ENCODE data around the gene MYLK4.

DNA sequence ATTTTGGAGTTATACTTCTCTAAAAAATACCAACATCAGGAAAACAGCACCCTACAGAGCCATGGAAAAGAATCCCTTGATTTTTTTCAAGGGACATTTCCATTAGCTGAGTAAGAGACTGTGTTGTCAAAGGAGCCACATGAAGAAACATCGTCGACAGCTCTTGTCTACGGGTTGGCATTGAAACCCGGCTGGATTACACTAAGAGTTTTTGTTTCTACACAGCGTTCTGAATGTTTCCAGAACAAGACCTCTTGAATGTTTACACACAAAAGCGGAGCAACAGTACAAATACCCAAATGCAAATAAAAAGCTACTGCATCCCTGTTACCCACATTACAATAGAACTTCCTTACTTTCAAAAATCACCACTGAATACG, 2.4 kb upstream of the MYLK4 start:
- TF ChIP-seq, protein P1, sequence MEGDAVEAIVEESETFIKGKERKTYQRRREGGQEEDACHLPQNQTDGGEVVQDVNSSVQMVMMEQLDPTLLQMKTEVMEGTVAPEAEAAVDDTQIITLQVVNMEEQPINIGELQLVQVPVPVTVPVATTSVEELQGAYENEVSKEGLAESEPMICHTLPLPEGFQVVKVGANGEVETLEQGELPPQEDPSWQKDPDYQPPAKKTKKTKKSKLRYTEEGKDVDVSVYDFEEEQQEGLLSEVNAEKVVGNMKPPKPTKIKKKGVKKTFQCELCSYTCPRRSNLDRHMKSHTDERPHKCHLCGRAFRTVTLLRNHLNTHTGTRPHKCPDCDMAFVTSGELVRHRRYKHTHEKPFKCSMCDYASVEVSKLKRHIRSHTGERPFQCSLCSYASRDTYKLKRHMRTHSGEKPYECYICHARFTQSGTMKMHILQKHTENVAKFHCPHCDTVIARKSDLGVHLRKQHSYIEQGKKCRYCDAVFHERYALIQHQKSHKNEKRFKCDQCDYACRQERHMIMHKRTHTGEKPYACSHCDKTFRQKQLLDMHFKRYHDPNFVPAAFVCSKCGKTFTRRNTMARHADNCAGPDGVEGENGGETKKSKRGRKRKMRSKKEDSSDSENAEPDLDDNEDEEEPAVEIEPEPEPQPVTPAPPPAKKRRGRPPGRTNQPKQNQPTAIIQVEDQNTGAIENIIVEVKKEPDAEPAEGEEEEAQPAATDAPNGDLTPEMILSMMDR (CRISPR knock-in tag; IDR thresholded peaks at IDR 0.05): no peak
- TF ChIP-seq ZBTB7A (CRISPR knock-in tag; IDR thresholded peaks at IDR 0.05) (no peak), POLR2AphosphoS5 (IDR thresholded peaks at IDR 0.05; ENCODE audit: low read depth, low read length) (no peak), SRY (CRISPR knock-in tag; IDR thresholded peaks at IDR 0.05) (no peak), RFX3 (CRISPR knock-in tag; IDR thresholded peaks at IDR 0.05) (no peak), SPEN (CRISPR knock-in tag; IDR thresholded peaks at IDR 0.05; ENCODE audit: low read depth) (no peak), FOXK2 (IDR thresholded peaks at IDR 0.05) (no peak), RFX5 (IDR thresholded peaks at IDR 0.05; ENCODE audit: low read depth, low read length) (no peak), HDAC1 (CRISPR knock-in tag; IDR thresholded peaks at IDR 0.05) (no peak), PAX8 (CRISPR knock-in tag; IDR thresholded peaks at IDR 0.05; ENCODE audit: borderline replicate concordance) (no peak)
- TF ChIP-seq, protein P2, sequence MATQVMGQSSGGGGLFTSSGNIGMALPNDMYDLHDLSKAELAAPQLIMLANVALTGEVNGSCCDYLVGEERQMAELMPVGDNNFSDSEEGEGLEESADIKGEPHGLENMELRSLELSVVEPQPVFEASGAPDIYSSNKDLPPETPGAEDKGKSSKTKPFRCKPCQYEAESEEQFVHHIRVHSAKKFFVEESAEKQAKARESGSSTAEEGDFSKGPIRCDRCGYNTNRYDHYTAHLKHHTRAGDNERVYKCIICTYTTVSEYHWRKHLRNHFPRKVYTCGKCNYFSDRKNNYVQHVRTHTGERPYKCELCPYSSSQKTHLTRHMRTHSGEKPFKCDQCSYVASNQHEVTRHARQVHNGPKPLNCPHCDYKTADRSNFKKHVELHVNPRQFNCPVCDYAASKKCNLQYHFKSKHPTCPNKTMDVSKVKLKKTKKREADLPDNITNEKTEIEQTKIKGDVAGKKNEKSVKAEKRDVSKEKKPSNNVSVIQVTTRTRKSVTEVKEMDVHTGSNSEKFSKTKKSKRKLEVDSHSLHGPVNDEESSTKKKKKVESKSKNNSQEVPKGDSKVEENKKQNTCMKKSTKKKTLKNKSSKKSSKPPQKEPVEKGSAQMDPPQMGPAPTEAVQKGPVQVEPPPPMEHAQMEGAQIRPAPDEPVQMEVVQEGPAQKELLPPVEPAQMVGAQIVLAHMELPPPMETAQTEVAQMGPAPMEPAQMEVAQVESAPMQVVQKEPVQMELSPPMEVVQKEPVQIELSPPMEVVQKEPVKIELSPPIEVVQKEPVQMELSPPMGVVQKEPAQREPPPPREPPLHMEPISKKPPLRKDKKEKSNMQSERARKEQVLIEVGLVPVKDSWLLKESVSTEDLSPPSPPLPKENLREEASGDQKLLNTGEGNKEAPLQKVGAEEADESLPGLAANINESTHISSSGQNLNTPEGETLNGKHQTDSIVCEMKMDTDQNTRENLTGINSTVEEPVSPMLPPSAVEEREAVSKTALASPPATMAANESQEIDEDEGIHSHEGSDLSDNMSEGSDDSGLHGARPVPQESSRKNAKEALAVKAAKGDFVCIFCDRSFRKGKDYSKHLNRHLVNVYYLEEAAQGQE (IDR thresholded peaks at IDR 0.05; ENCODE audit: borderline replicate concordance in 1 of 2, low read depth in 1 of 2, low read length in 2 of 2): no peak
- TF ChIP-seq, protein P3, sequence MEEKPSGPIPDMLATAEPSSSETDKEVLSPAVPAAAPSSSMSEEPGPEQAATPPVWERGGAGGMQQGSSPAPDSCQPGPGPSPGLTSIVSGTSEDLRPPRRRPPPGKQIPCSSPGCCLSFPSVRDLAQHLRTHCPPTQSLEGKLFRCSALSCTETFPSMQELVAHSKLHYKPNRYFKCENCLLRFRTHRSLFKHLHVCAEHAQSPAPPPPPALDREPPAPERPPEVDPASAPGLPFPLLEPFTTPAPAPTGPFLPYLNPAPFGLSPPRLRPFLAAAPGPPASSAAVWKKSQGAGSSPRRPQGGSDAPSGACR (CRISPR knock-in tag; IDR thresholded peaks at IDR 0.05): no peak
- TF ChIP-seq, protein P4, sequence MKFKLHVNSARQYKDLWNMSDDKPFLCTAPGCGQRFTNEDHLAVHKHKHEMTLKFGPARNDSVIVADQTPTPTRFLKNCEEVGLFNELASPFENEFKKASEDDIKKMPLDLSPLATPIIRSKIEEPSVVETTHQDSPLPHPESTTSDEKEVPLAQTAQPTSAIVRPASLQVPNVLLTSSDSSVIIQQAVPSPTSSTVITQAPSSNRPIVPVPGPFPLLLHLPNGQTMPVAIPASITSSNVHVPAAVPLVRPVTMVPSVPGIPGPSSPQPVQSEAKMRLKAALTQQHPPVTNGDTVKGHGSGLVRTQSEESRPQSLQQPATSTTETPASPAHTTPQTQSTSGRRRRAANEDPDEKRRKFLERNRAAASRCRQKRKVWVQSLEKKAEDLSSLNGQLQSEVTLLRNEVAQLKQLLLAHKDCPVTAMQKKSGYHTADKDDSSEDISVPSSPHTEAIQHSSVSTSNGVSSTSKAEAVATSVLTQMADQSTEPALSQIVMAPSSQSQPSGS (CRISPR knock-in tag; IDR thresholded peaks at IDR 0.05): no peak
- TF ChIP-seq, protein P5, sequence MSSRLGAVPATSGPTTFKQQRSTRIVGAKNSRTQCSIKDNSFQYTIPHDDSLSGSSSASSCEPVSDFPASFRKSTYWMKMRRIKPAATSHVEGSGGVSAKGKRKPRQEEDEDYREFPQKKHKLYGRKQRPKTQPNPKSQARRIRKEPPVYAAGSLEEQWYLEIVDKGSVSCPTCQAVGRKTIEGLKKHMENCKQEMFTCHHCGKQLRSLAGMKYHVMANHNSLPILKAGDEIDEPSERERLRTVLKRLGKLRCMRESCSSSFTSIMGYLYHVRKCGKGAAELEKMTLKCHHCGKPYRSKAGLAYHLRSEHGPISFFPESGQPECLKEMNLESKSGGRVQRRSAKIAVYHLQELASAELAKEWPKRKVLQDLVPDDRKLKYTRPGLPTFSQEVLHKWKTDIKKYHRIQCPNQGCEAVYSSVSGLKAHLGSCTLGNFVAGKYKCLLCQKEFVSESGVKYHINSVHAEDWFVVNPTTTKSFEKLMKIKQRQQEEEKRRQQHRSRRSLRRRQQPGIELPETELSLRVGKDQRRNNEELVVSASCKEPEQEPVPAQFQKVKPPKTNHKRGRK (CRISPR knock-in tag; IDR thresholded peaks at IDR 0.05): no peak

Data from HepG2 (cell line).